Activated T-helper 1 cell treated with anti-CD3 and anti-CD28 coated beads, Interleukin-2, amount 50 U/mL, for 16 hours (primary cell): ENCODE data around the gene MCHR1.

ENCODE experiments used
- DNase-seq, 2 donors: peaks; one replicate each; pipeline ENCODE4 v3.0.0-alpha.2; 2020; ENCODE audit warnings: low read depth in 1 of 2, low spot score in 1 of 2

Gene MCHR1

DNA sequence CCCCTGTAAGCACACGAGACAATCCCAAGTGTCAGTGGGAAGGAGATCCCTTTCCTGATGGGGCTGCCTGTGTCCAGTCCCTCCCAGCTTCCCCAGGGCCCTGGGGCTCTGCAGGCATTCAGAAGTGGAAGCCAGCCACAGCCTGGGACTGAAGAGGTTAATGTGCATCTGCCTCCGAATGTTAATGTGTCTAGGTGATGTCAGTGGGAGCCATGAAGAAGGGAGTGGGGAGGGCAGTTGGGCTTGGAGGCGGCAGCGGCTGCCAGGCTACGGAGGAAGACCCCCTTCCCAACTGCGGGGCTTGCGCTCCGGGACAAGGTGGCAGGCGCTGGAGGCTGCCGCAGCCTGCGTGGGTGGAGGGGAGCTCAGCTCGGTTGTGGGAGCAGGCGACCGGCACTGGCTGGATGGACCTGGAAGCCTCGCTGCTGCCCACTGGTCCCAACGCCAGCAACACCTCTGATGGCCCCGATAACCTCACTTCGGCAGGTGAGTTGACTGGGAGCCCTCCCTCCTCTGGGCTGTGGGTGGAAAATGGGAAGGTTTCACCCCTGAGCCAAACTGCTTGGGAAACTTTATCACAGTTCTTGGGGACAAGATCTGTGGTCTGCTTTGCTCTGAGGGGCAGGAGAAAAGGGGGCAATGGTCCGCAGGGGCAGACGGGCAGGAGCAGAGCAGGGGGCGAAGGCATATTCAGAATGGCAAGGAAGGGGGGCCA is at the start of gene MCHR1:
Gene MCHR1 (plus strand): TSS at position 236 of the 715 bp plus-strand sequence. CDS start 169 bp downstream, at position 405.
- no peak for DNase-seq

DNA sequence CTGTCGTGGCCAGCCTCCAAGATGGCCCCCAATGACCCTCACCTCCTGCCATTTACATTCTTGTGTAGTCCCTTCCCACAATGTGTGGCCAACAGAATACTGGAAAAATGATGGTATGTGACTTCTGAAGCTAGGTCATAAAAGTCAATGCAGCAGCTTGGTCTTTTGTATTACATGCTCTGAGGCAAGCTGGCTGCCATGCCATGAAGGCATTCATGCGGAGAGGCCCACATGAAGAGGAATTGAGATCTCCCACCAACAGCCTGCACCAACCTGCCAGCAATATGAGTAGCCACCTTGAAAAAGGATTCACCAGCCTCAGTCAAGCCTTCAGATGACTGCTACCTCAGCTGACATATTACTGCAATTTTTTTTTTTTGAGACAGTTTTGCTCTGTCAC is 47.4 kb upstream of the MCHR1 start:
- no peak for DNase-seq

- no peak for DNase-seq
These were observed 46.2 kb upstream of the MCHR1 start for GRCh38 chr22:40633036-40633435.

DNA sequence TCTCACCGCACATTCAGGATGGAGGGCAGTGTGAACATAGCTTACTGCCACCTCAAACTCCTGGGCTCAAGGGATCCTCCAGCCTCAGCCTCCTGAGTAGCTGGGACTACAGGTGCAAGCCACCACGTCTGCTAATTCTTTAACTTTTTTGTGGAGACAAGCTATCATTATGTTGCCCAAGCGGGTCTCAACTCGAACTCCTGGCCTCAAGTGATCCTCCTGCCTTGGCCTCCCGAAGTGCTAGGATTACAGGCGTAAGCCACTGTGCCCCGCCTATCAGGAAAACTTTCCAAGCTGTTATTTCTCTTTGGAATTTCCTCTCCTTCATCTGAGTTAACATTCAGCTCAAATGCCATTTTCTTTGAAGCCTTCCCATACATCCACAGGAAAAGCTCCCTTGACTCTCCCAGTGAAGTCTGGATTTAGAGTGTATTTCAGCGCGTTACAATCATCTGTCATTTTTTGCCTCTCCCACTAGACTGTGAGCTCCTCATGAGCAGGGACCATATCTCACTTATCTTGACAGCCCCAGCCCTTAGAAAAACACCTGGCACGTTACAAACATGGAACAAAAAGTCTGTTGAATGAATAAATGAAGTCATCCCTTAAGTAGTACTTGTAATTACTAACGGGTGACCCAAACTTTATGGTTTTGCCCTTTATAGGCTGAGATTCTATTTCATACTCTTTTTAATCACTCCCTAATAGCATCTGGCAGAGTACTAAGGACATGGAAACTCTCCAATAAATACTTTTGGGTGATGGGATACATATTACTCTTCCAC is 45.0 kb upstream of the MCHR1 start:
- DNase-seq = no peak

DNA sequence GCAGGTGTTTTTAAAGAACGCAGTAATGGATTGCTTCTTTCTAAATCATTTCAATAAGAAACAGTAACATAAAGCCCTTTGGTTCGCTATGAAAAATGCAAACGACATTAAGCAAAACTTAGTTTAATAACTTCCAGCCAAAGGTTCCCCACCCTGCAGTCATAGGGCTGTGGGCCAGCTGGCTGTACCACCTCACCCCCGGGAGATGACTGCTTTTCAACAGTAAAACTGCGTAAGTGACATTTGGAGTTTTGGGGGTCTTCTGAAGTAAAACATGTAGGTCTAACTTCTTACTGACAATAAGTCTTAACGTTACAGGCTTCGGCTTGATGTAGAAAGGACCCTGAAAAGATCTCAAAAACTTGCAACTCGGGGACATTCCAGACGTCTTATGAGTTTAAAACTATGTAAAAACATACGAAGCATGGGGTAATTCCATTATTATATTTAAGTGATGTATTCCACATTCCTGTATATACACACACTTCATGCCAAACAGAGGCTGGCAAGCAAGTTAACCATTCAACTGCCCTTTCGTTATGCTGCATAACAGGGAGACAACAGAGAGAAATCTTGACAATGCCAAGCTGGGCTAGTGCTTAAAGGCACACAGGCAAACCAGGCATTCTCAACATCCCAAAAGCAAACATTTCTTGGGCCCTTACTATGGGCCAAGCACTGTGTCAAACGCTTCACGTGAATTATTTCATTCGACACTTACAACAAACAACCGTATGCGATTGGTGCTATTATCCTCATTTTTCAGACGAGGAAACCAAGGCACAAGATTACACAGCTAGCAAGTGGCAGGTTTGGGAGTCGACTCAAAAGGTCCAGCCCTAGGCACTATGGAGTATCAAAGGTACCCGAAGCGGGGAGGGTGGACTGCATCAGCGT is 44.0 kb upstream of the MCHR1 start:
- DNase-seq = no peak

GRCh38 chr22:40635940-40636379 is 43.3 kb upstream of the MCHR1 start:
- DNase-seq = no peak

- peak; percentile 99 for DNase-seq
These were observed 42.7 kb upstream of the MCHR1 start, which contains the start of gene MRTFA for GRCh38 chr22:40636380-40637182. Gene MRTFA (minus strand): TSS chr22:40636719.

GRCh38 chr22:40637183-40638150 is 41.8 kb upstream of the MCHR1 start:
- peak; percentile 29 to 30 for DNase-seq

DNA sequence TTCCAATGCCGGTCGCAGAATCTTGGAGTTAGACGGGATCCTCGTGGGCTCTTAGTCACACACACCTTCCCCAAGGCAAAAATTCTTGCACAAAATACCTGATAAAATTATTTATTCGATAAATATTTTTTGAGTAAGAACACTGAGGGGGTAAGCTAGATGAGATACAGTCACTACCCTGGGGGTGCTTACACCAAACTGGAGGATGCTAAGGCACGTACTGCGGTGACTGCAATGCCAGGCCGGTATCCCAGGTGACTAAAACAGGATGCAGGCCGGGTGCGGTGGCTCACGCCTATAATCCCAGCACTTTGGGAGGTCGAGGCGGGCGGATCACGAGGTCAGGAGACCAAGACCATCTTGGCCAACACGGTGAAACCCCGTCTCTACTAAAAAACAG is 41.0 kb upstream of the MCHR1 start:
- DNase-seq = no peak

DNA sequence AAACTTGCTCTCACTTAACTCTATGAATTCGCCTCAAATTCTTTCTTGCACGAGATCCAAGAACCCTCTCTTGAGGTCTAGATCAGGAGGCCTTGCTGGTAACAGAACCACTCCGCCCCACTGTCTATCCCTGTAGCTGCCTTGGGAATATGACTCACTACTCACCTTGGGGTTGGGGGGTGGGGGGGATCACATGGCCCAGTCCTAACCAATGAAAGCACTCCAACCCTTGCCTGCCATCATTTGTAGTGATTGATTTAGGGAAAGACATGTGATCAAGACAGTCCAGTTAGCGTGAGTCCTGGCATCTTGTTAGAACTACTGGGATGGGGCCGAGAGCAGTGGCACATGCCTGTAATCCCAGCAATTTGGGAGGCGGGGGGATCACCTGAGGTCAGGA is 38.0 kb upstream of the MCHR1 start:
- DNase-seq = no peak

- no peak for DNase-seq
These were observed 37.0 kb upstream of the MCHR1 start for GRCh38 chr22:40642316-40642715.

DNA sequence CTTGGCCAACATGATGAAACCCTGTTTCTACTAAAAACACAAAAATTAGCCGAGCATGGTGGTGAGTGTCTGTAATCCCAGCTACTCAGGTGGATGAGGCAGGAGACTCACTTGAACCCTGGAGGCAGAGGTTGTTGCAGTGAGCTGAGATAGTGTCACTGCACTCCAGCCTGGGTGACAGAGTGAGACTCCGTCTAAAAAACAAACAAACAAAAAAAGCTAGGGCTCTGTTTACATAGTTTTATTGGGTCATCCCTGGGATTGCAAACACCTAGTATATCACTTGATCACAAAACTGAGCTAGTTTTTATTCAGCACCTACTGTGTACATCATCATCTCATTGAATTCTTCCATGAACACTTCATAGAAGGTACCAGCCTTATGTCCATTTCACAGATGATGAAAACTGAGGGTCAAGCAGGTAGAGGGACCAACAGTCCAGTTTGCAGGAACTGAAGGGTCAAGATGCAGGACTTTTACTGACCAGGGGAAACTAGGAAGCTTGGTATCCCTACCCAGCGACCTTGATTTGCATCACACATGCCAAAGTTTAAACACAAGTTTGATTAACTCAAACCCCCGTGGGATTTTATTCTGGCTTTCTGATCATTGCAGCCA is 33.6 kb upstream of the MCHR1 start:
- no peak for DNase-seq

DNA sequence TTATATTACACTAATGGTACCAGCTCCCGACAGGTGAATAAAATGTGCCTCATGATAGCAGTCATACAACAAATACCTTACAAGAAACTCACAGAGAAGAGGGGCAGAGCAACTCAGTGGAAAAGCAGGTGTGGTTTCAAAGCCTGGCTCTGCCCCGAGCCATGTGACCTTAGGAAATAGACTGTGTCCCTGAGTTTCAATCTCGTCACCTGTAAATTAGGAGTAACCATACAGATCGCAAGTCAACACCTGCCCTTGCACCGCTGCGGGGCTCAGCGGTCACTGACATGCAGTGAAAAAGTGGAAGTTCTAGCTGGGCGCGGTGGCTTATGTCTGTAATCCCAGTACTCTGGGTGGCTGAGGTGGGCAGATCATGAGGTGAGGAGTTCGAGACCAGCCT is 30.9 kb upstream of the MCHR1 start:
- DNase-seq = no peak

DNA sequence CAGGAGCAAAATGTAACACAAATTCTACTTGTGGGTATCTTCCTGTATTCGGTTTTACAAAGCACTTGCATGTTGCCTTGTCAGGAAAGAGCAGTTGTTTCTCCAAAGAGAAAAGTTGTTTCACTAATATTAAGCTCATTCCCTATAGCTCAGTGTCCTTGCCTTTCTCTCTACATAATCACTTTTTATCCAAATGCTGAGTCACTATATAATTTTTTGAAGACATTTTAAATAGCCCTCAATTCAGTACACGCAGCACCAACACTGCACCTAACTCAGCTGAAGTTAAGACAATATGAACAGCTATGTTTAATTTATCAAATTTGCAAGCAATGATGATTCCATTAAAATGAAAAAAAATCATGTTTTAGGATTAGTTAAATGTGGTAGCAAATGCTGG is 28.2 kb upstream of the MCHR1 start:
- no peak for DNase-seq

DNA sequence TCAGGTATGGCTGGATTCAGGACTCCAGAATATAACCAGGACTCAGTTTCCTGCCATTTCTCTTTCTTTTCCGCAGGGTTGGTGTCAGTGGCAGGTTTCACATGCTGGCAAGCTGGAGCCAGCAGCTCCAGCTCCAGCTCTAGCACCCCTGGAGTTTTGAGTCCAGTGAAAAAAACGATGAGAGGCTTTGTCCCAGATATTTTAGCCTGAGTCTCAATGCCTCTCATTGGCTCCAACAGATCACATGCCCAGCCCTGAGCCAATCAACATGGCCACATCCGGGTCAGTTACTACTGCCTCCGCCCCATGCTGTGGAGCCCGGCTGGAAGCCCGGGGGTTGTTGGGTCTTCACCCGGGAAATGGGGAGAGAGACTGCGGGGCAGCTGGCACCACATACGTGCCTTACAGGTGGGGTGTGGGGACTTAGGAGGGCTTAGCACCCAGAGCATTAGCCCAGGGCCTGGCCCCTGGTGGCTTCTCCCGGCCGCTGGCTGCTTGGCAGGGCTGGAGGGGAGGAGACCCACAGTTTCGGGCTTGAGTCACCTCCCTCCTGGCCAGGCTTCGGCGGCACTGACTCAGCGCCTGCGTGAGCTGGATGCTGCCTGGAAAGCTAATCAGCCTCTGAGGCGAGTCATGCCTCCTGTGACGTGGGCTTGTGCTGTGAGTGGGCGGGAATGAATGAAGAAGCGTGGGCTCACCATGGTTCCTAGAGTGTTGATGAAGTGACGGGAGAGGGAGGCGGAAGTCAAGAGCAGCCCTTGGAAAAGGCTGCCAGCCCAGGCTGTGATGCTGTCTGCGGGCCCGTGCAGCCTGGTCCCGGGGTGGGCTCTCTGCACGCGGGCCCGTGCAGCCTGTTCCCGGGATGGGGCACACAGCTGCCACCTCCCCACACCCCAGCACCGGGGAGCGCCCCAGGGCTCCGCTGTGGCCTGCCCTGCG is 27.5 kb upstream of the MCHR1 start:
- DNase-seq = peak; percentile 25 to 75

DNA sequence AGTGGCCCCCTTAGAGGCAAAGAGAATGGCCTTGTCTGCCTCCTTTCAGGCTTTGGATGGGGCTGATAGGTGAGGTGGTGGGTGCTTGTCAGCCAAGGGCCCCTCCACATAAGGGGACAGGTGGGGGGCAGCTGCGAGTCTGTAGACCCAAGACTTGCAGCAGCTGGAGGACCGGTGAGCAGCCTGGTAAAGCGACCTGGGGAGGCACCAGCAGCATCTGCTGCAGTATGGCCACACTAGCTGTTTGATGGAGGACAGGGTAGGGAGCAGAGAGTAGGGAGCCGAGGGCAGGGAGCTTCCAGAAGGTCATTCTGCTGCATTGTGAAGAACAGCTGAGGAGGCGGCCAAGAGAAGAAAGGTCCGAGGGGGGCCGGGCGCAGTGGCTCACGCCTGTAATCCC is 25.9 kb upstream of the MCHR1 start:
- no peak for DNase-seq

GRCh38 chr22:40654522-40655167 is 24.6 kb upstream of the MCHR1 start:
- no peak for DNase-seq
